Spleen (tissue), 11 donors: Measurements from ENCODE around the gene CDK11A. TPM values are rescaled to one million over a fixed set of nuclear protein-coding genes. Genes with fewer than 3 reads are reported as not detected.

ENCODE experiments used
- DNase-seq: peaks from one replicate; pipeline ENCODE4 v3.0.0-alpha.2; 2020
- H3K27ac ChIP-seq, 8 donors: fragments of 200-600 bp; sonication (generic) in 7 of 8; 1 replicate in 4 of 8; 2 replicates in 4 of 8; pipeline versions ENCODE4 v1.5.0 to v1.8.0; 2016 to 2021; ENCODE audit warnings: inconsistent platforms in 4 of 8, mild to moderate bottlenecking in 4 of 8, moderate library complexity in 1 of 8
- H3K27me3 ChIP-seq, 7 donors: fragments of 200-600 bp; sonication (generic) in 6 of 7; replicated peaks in 1 of 7; 1 replicate in 4 of 7; 2 replicates in 3 of 7; pipeline versions ENCODE4 v1.5.0 to v1.8.0; 2016 to 2021; ENCODE audit warnings: inconsistent platforms in 3 of 7, mild to moderate bottlenecking in 1 of 7
- H3K36me3 ChIP-seq, 6 donors: fragments of 200-600 bp; sonication (generic) in 5 of 6; 1 replicate in 4 of 6; 2 replicates in 2 of 6; pipeline versions ENCODE4 v1.5.0 to v1.8.0; 2016 to 2021; ENCODE audit warnings: inconsistent platforms in 2 of 6
- H3K4me1 ChIP-seq, 6 donors: fragments of 200-600 bp; sonication (generic) in 5 of 6; 1 replicate in 3 of 6; 2 replicates in 3 of 6; pipeline versions ENCODE4 v1.5.0 to v1.8.0; 2016 to 2021; ENCODE audit warnings: inconsistent platforms in 3 of 6
- H3K4me3 ChIP-seq, 8 donors: fragments of 200-600 bp; sonication (generic) in 7 of 8; 1 replicate in 4 of 8; 2 replicates in 4 of 8; pipeline versions ENCODE4 v1.5.0 to v1.8.0; 2016 to 2021; ENCODE audit warnings: inconsistent platforms in 4 of 8, mild to moderate bottlenecking in 4 of 8, moderate library complexity in 2 of 8
- H3K9me3 ChIP-seq, 8 donors: fragments of 200-600 bp; sonication (generic) in 7 of 8; 1 replicate in 4 of 8; 2 replicates in 4 of 8; pipeline versions ENCODE4 v1.5.0 to v1.8.0; 2016 to 2021; ENCODE audit warnings: inconsistent platforms in 4 of 8
- CTCF ChIP-seq, 11 experiments: fragments of 200-600 bp in 7 of 11; fragments of 450-650 bp in 4 of 11; sonication (generic) in 4 of 11; IDR thresholded peaks in 8 of 11; conservative IDR thresholded peaks in 3 of 11; 1 replicate in 7 of 11; 2 replicates in 4 of 11; pipeline versions ENCODE4 v1.4.0 to v1.8.0; 2016 to 2021; ENCODE audit warnings: antibody characterized with exemption in 11 of 11, inconsistent platforms in 4 of 11, mild to moderate bottlenecking in 1 of 11
- POLR2A ChIP-seq, 3 donors: fragments of 450-650 bp; IDR thresholded peaks; one replicate each; pipeline ENCODE4 v1.5.1; 2017; ENCODE audit warnings: antibody characterized with exemption in 3 of 3, mild to moderate bottlenecking in 1 of 3
- POLR2AphosphoS5 ChIP-seq, 3 donors: sonication (generic); formaldehyde crosslinking; IDR thresholded peaks; one replicate each; pipeline ENCODE4 v1.5.1; 2017; ENCODE audit warnings: antibody characterized with exemption in 3 of 3
- WGBS, 5 donors: extraction: QIAGEN DNeasy Blood & Tissue Kit in 3 of 5; methylation state at CpG; one replicate each; pipeline versions ENCODE4 v1.1.5 to v1.1.7; 2013 to 2018; 5-methylcytosine and 5-hydroxymethylcytosine counted together
- intact Hi-C: fragments of 100-400 bp; cut with DNase I; formaldehyde crosslinking; loops from one replicate; pipeline ENCODE4 v1.15.0; 2023; ENCODE audit warnings: low total_unique reads
- polyA plus RNA-seq, 3 donors: library from polyadenylated mRNA; stranded (reverse); fragments of 200-250 nt; gene quantifications; one replicate each; pipeline ENCODE4 v1.2.1, GENCODE V29; 2013
- total RNA-seq, 7 donors: library from RNA; depleted of rRNA in 3 of 7; stranded (reverse); fragments of >200 nt in 3 of 7; fragmentation: NEBNext Ultra II Directional in 4 of 7; extraction: Animal tissue kit (Norgen Biotek cat#: 25700) in 4 of 7; gene quantifications; one replicate each; pipeline versions ENCODE4 v1.1.0 to v1.2.1, GENCODE V29; 2016 to 2021
- donor health status: healthy with polysubstance abuse.
- donor health status: DM: no; HTN: no; CAD: no; lungs with moderate emphysema.
- donor health status: DM: no; HTN: no; CAD: no.
- donor health status: Bipolar disorder and iron deficiency.
- donor health status: healthy.
- donor health status: DM: no; HTN: no; CAD: no.
- donor health status: DM: yes; HTN: yes; CAD: no.

The CDK11A gene
- total and polyA plus RNA-seq, 10 donors, result 29.3 to 123 (median 75.5) TPM

DNA sequence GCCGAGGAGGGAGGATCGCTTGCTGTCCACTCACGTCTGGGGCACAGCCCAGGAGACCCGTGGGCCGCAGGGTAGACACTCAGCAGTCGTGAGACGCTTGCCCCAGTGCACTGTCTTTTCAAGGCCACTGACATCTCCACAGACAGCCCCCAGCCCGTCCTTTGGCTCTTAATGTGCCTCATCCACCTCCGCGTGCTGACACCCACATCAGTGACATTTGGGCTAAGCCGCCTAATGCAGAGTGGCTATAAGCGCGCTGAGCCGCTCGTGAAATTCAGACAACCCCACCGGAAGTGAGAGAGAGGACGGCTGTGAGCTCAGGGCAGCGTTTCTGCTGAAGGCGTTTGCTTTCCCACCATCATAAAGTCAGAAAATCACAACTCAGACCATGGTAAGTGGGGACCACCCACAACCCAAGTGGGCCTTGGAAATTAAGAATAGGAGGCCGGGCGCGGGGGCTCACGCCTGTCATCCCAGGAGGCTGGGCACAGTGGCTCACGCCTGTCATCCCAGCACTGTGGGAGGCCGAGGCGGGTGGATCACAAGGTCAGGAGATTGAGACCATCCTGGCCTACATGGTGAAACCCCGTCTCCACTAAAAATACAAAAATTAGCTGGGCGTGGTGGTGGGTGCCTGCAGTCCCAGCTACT is 40.0 kb downstream of the CDK11A start:
- intact Hi-C loops, result no loop called here
- H3K27ac ChIP-seq, result peak overlapping the region in 1 of 8 donors; percentile 36
- peak in 1 of 3 donors; percentile 24 for TF ChIP-seq POLR2AphosphoS5 (IDR thresholded peaks at IDR 0.05)
- TF ChIP-seq POLR2A (IDR thresholded peaks at IDR 0.05), result no peak
- H3K4me1 ChIP-seq, result peaks cover 0 to 80% (median 38%) of the 10 kb centered on the region in 6 donors
- no peaks in the 10 kb centered on the region for H3K9me3 ChIP-seq
- peak; percentile 74 for DNase-seq
- no peaks in the 10 kb centered on the region for H3K27me3 ChIP-seq
- WGBS, 5 donors, result 86 to 93% (median 90%) methylated on average over 24 to 28 of the region's 28 CpGs
- peaks cover 0 to 53% (median 2%) of the 10 kb centered on the region in 6 donors for H3K36me3 ChIP-seq
- H3K4me3 ChIP-seq, result no peak overlapping the region

GRCh38 chr1:1683104-1683905 is 40.9 kb downstream of the CDK11A start:
- H3K4me1 ChIP-seq, result peaks cover 5 to 83% (median 44%) of the 10 kb centered on the region in 6 donors
- peak overlapping the region in 1 of 8 donors; percentile 36 for H3K27ac ChIP-seq
- WGBS, 5 donors, result 82 to 92% (median 89%) methylated on average over 26 of the region's 26 CpGs
- peaks cover 0 to 48% (median 2%) of the 10 kb centered on the region in 6 donors for H3K36me3 ChIP-seq
- TF ChIP-seq POLR2A (IDR thresholded peaks at IDR 0.05) (no peak), POLR2AphosphoS5 (IDR thresholded peaks at IDR 0.05) (peak in 1 of 3 donors; percentile 34)
- no peaks in the 10 kb centered on the region for H3K27me3 ChIP-seq
- peak; percentile 53 for DNase-seq
- intact Hi-C loops, result no loop called here
- no peaks in the 10 kb centered on the region for H3K9me3 ChIP-seq
- no peak overlapping the region for H3K4me3 ChIP-seq

DNA sequence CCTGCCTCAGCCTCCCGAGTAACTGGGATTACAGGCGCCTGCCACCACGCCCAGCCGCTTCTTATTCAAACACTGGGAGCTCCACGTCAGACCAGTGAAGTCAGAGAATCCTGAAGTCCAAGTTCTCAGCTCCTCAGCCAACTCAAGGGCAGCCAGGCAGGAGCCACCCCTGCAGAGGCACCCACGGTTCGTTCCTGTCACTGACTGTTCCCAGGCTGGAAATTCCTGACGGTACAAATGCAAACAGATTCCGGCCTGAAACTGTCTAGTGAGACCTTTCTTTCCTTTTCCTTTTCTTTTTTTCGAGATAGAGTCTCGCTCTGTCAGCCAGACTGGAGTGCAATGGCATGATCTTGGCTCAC is 43.3 kb downstream of the CDK11A start:
- Histone ChIP-seq H3K27ac (no peak overlapping the region), H3K4me3 (no peak overlapping the region), H3K4me1 (peaks cover 10 to 72% (median 40%) of the 10 kb centered on the region in 6 donors), H3K36me3 (peaks cover 0 to 31% (median 2%) of the 10 kb centered on the region in 6 donors), H3K9me3 (no peaks in the 10 kb centered on the region), H3K27me3 (no peaks in the 10 kb centered on the region)
- intact Hi-C loops, result no loop called here
- 78 to 85% (median 83%) methylated on average over 11 of the region's 11 CpGs for WGBS, 5 donors
- no peak for TF ChIP-seq CTCF (IDR thresholded peaks at IDR 0.05 in 8 of 11, conservative IDR thresholded peaks at IDR 0.05 in 3 of 11)
- TF ChIP-seq POLR2A (IDR thresholded peaks at IDR 0.05), result no peak
- TF ChIP-seq POLR2AphosphoS5 (IDR thresholded peaks at IDR 0.05), result no peak
- peak; percentile 32 for DNase-seq

DNA sequence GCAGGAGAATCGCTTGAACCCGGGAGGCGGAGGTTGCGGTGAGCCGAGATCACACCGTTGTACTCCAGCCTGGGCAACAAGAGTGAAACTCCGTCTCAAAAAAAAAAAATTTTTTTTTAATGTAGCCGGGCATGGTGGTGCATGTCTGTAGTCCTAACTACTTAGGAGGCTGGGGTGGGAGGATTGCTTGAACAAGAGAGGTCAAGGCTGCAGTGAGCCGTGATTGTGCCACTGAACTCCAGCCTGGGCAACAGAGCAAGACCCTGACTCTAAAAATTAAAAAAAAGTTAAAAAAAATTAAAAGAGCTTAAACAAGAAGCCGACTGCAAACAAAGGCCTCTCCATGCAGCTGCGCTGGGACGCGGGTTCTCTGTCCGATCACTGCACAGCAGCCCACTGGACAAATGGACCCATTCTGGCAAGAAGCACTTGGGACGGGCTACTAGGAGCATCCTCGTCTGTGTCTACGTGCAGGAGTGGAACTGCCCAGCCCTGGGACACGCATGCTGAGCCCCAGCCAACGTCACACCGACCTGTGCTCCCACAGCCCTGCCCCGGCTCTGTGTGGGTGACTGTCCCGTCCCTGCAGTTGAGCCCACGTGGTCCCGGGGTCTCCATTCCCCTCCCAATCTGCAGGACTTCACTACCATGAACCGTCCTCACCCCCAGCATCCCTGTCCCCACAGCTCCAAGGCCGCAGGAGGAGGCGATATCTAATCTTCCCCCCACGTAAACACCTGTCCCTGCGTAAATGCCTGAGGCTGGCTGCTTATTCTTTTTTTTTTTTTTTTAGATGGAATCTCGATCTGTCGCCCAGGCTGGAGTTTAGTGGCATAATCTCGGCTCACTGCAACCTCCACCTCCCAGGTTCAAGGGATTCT is 43.9 kb downstream of the CDK11A start:
- Histone ChIP-seq H3K27ac (no peak overlapping the region), H3K27me3 (no peaks in the 10 kb centered on the region), H3K4me3 (no peak overlapping the region), H3K36me3 (peaks cover 0 to 31% (median 2%) of the 10 kb centered on the region in 6 donors), H3K4me1 (peaks cover 10 to 66% (median 35%) of the 10 kb centered on the region in 6 donors), H3K9me3 (no peaks in the 10 kb centered on the region)
- 91 to 95% (median 92%) methylated on average over 30 to 32 of the region's 32 CpGs for WGBS, 5 donors
- intact Hi-C loops, result no loop called here
- DNase-seq, result peak; percentile 74
- TF ChIP-seq CTCF (IDR thresholded peaks at IDR 0.05 in 8 of 11, conservative IDR thresholded peaks at IDR 0.05 in 3 of 11) (no peak), POLR2A (IDR thresholded peaks at IDR 0.05) (no peak), POLR2AphosphoS5 (IDR thresholded peaks at IDR 0.05) (peak in 1 of 3 donors; percentile 28)
